Cardiac muscle cell (in vitro differentiated cells and primary cell): ENCODE measurements around the gene TRIM75. TPM values are rescaled to one million over a fixed set of nuclear protein-coding genes. Genes with fewer than 3 reads are reported as not detected.
"Not testable (repeated sequence)": the region's sequence is repeated elsewhere in the genome, so short reads cannot be mapped to it uniquely, and the experiment has no call there.

Experiments used
- DNase-seq, 2 donors: peaks; one replicate each; pipeline versions ENCODE4 v3.0.0 to v3.0.0-alpha.2; 2010 to 2017; ENCODE audit warnings: low read depth in 1 of 2, low spot score in 1 of 2
- H3K27ac ChIP-seq: fragments of 200-600 bp; sonication (generic); 2 replicates; pipeline ENCODE4 v1.5.1; 2016
- H3K27me3 ChIP-seq: fragments of 200-600 bp; sonication (generic); 2 replicates; pipeline ENCODE4 v1.6.0; 2016; ENCODE audit warnings: control low read depth
- H3K36me3 ChIP-seq: fragments of 200-600 bp; sonication (generic); 2 replicates; pipeline ENCODE4 v1.5.1; 2016; ENCODE audit warnings: control low read depth
- H3K4me1 ChIP-seq: fragments of 200-600 bp; sonication (generic); 2 replicates; pipeline ENCODE4 v1.8.1; 2017; ENCODE audit warnings: low read depth, mild to moderate bottlenecking, mixed run types
- H3K4me3 ChIP-seq: fragments of 200-600 bp; sonication (generic); 2 replicates; pipeline ENCODE4 v1.5.1; 2016; ENCODE audit warnings: mild to moderate bottlenecking
- H3K9me3 ChIP-seq: fragments of 200-600 bp; sonication (generic); 2 replicates; pipeline ENCODE4 v1.5.1; 2017; ENCODE audit warnings: low read depth, mild to moderate bottlenecking, control low read depth
- CTCF ChIP-seq: IDR thresholded peaks from 2 replicates; pipeline ENCODE4 v1.5.1; 2012; ENCODE audit warnings: low read depth, mild to moderate bottlenecking, low read length
- polyA plus RNA-seq: library from polyadenylated mRNA; unstranded; fragments of >200 nt; fragmentation: Nextera tagmentation; extraction: Ambion mirVana; gene quantifications from 2 replicates; pipeline ENCODE4 v1.2.1, GENCODE V29; 2016
- total RNA-seq: library from RNA; depleted of rRNA; stranded (reverse); fragments of >200 nt; gene quantifications from 2 replicates; pipeline ENCODE4 v1.2.3, GENCODE V29; 2016

Gene TRIM75
- total and polyA plus RNA-seq, 2 experiments from 2014 or later: not detected

- H3K9me3 ChIP-seq: no peaks in the 10 kb centered on the region
- peak; percentile 27 to 59 for DNase-seq
- peaks cover 8% of the 10 kb centered on the region for H3K4me1 ChIP-seq
- no peak for TF ChIP-seq CTCF
- no peaks in the 10 kb centered on the region for H3K36me3 ChIP-seq
- no peaks in the 10 kb centered on the region for H3K27me3 ChIP-seq
- H3K4me3 ChIP-seq: no peak overlapping the region
- H3K27ac ChIP-seq: peak overlapping the region; percentile 59
Observed at GRCh38 chr4:165079476-165079875, 25.8 kb downstream of the TRIM75 start.

- DNase-seq, H3K27me3 ChIP-seq, H3K4me1 ChIP-seq, H3K9me3 ChIP-seq, H3K4me3 ChIP-seq, H3K27ac ChIP-seq: not testable (repeated sequence)
- peaks cover 17% of the 10 kb centered on the region for H3K36me3 ChIP-seq
Observed at GRCh38 chr4:165084787-165085186, 31.1 kb downstream of the TRIM75 start.

GRCh38 chr4:165085946-165086345 lies 32.3 kb downstream of the TRIM75 start:
- Histone ChIP-seq H3K4me3 (no peak overlapping the region), H3K9me3 (no peaks in the 10 kb centered on the region), H3K36me3 (peaks cover 17% of the 10 kb centered on the region), H3K4me1 (no peaks in the 10 kb centered on the region), H3K27me3 (no peaks in the 10 kb centered on the region), H3K27ac (no peak overlapping the region)
- peak in 1 of 2 donors; percentile 38 for DNase-seq
- TF ChIP-seq CTCF: no peak

- Histone ChIP-seq H3K9me3 (no peaks in the 10 kb centered on the region), H3K4me1 (no peaks in the 10 kb centered on the region), H3K27me3 (no peaks in the 10 kb centered on the region), H3K36me3 (peaks cover 17% of the 10 kb centered on the region), H3K27ac (no peak overlapping the region), H3K4me3 (no peak overlapping the region)
- TF ChIP-seq CTCF: no peak
- no peak for DNase-seq
Observed at GRCh38 chr4:165088366-165088765, 34.7 kb downstream of the TRIM75 start.

GRCh38 chr4:165092187-165092586 lies 38.5 kb downstream of the TRIM75 start:
- H3K27ac ChIP-seq, H3K27me3 ChIP-seq, H3K9me3 ChIP-seq, H3K4me3 ChIP-seq, H3K36me3 ChIP-seq, H3K4me1 ChIP-seq, DNase-seq: not testable (repeated sequence)

GRCh38 chr4:165094873-165095272 lies 41.2 kb downstream of the TRIM75 start:
- Histone ChIP-seq H3K4me3 (no peak overlapping the region), H3K27ac (no peak overlapping the region), H3K4me1 (no peaks in the 10 kb centered on the region), H3K36me3 (peaks cover 3% of the 10 kb centered on the region), H3K9me3 (no peaks in the 10 kb centered on the region), H3K27me3 (no peaks in the 10 kb centered on the region)
- TF ChIP-seq CTCF: no peak
- no peak for DNase-seq

- Histone ChIP-seq H3K27me3 (no peaks in the 10 kb centered on the region), H3K27ac (no peak overlapping the region), H3K4me1 (no peaks in the 10 kb centered on the region), H3K4me3 (no peak overlapping the region), H3K9me3 (no peaks in the 10 kb centered on the region), H3K36me3 (peaks cover 3% of the 10 kb centered on the region)
- no peak for TF ChIP-seq CTCF
- no peak for DNase-seq
Observed at GRCh38 chr4:165095291-165095690, 41.6 kb downstream of the TRIM75 start.
